Right atrium auricular region (tissue), 2 donors: ENCODE data around the gene EIF5A2. TPM values are rescaled to one million over a fixed set of nuclear protein-coding genes. Genes with fewer than 3 reads are reported as not detected.

ENCODE experiments used
- DNase-seq: peaks from one replicate; pipeline ENCODE4 v3.0.0-alpha.2; 2019; ENCODE audit warnings: low spot score
- H3K27ac ChIP-seq, 2 donors: fragments of 200-600 bp; sonication (generic); 1 replicate in 1 of 2; 2 replicates in 1 of 2; pipeline ENCODE4 v1.5.1; 2016 to 2019
- H3K27me3 ChIP-seq, 2 donors: fragments of 200-600 bp; sonication (generic); one replicate each; pipeline versions ENCODE4 v1.5.1 to v1.6.0; 2017 to 2019
- H3K36me3 ChIP-seq: fragments of 200-600 bp; sonication (generic); one replicate; pipeline ENCODE4 v1.5.1; 2016
- H3K4me1 ChIP-seq, 2 donors: fragments of 200-600 bp; sonication (generic); one replicate each; pipeline versions ENCODE4 v1.5.1 to v1.6.0; 2017 to 2019
- H3K4me3 ChIP-seq, 2 donors: fragments of 200-600 bp; sonication (generic); 1 replicate in 1 of 2; 2 replicates in 1 of 2; pipeline ENCODE4 v1.5.1; 2017 to 2019; ENCODE audit warnings: mild to moderate bottlenecking in 1 of 2, moderate library complexity in 1 of 2
- H3K9me3 ChIP-seq, 2 donors: fragments of 200-600 bp; sonication (generic); one replicate each; pipeline ENCODE4 v1.5.1; 2019
- CTCF ChIP-seq, 2 donors: fragments of 200-600 bp; sonication (generic); IDR thresholded peaks; one replicate each; pipeline ENCODE4 v1.5.1; 2019; ENCODE audit warnings: antibody characterized with exemption in 2 of 2
- total RNA-seq, 2 donors: library from RNA; depleted of rRNA; stranded (reverse); fragments of >200 nt; gene quantifications; one replicate each; pipeline ENCODE4 v1.1.0, GENCODE V29; 2016

Gene EIF5A2
- total RNA-seq, 2 donors from 2014 or later, result 4.2 to 5.0 TPM

GRCh38 chr3:170865209-170866094, 43.0 kb downstream of the EIF5A2 start:
- no peak overlapping the region for H3K4me3 ChIP-seq
- no peak for DNase-seq
- H3K4me1 ChIP-seq, result peaks cover 0 to 19% of the 10 kb centered on the region in 2 donors
- H3K27me3 ChIP-seq, result no peaks in the 10 kb centered on the region
- no peak for TF ChIP-seq CTCF (IDR thresholded peaks at IDR 0.05)
- peaks cover 30% of the 10 kb centered on the region for H3K36me3 ChIP-seq
- H3K27ac ChIP-seq, result no peak overlapping the region
- no peaks in the 10 kb centered on the region for H3K9me3 ChIP-seq

- no peak for TF ChIP-seq CTCF (IDR thresholded peaks at IDR 0.05)
- DNase-seq, result no peak
- H3K36me3 ChIP-seq, result peaks cover 30% of the 10 kb centered on the region
- H3K27me3 ChIP-seq, result no peaks in the 10 kb centered on the region
- H3K27ac ChIP-seq, result no peak overlapping the region
- no peaks in the 10 kb centered on the region for H3K9me3 ChIP-seq
- H3K4me3 ChIP-seq, result no peak overlapping the region
- peaks cover 0 to 19% of the 10 kb centered on the region in 2 donors for H3K4me1 ChIP-seq
These were observed 43.8 kb downstream of the EIF5A2 start for GRCh38 chr3:170864525-170865208.

- DNase-seq, result no peak
- Histone ChIP-seq H3K9me3 (no peaks in the 10 kb centered on the region), H3K4me3 (no peak overlapping the region), H3K27ac (no peak overlapping the region), H3K4me1 (peaks cover 0 to 13% of the 10 kb centered on the region in 2 donors), H3K27me3 (no peaks in the 10 kb centered on the region), H3K36me3 (peaks cover 30% of the 10 kb centered on the region)
- no peak for TF ChIP-seq CTCF (IDR thresholded peaks at IDR 0.05)
These were observed 44.6 kb downstream of the EIF5A2 start for GRCh38 chr3:170863816-170864215.

- Histone ChIP-seq H3K4me3 (no peak overlapping the region), H3K4me1 (peaks cover 0 to 9% of the 10 kb centered on the region in 2 donors), H3K27me3 (no peaks in the 10 kb centered on the region), H3K36me3 (peaks cover 26% of the 10 kb centered on the region), H3K9me3 (no peaks in the 10 kb centered on the region), H3K27ac (no peak overlapping the region)
- TF ChIP-seq CTCF (IDR thresholded peaks at IDR 0.05), result no peak
- no peak for DNase-seq
These were observed 45.6 kb downstream of the EIF5A2 start for GRCh38 chr3:170862618-170863374.

- Histone ChIP-seq H3K36me3 (no peaks in the 10 kb centered on the region), H3K9me3 (no peaks in the 10 kb centered on the region), H3K27ac (no peak overlapping the region), H3K4me3 (no peak overlapping the region), H3K27me3 (no peaks in the 10 kb centered on the region), H3K4me1 (no peaks in the 10 kb centered on the region)
- DNase-seq, result no peak
- TF ChIP-seq CTCF (IDR thresholded peaks at IDR 0.05), result no peak
These were observed 49.8 kb downstream of the EIF5A2 start for GRCh38 chr3:170858599-170858998.
